Mesendoderm (in vitro differentiated cells): ENCODE results near the gene TTLL6.

Experiments used
- DNase-seq: peaks from one replicate; pipeline ENCODE4 v3.0.0; 2013
- H2AK5ac ChIP-seq: 2 replicates; pipeline ENCODE4 v1.6.1; 2013; ENCODE audit warnings: low read length, inconsistent platforms
- H2BK120ac ChIP-seq: 2 replicates; pipeline ENCODE4 v1.6.1; 2013; ENCODE audit warnings: low read depth, mild to moderate bottlenecking, low read length, moderate library complexity, mixed read lengths
- H2BK15ac ChIP-seq: replicated peaks from 2 replicates; pipeline ENCODE4 v1.6.1; 2013; ENCODE audit warnings: low read depth, mild to moderate bottlenecking, moderate library complexity
- H2BK5ac ChIP-seq: 2 replicates; pipeline ENCODE4 v1.6.1; 2013; ENCODE audit warnings: low read length, inconsistent platforms
- H3K18ac ChIP-seq: 2 replicates; pipeline ENCODE4 v1.6.1; 2013; ENCODE audit warnings: mild to moderate bottlenecking, low read length, mixed read lengths
- H3K23ac ChIP-seq: one replicate; pipeline ENCODE4 v1.6.1; 2013; ENCODE audit warnings: low read length
- H3K27ac ChIP-seq: 2 replicates; pipeline ENCODE4 v1.5.1; 2013; ENCODE audit warnings: low read depth, mild to moderate bottlenecking, inconsistent platforms, low read length, moderate library complexity
- H3K27me3 ChIP-seq: 2 replicates; pipeline ENCODE4 v1.6.1; 2013; ENCODE audit warnings: low read length, control low read depth, mild to moderate bottlenecking, inconsistent platforms; ENCODE audit not compliant: insufficient read depth, poor library complexity
- H3K36me3 ChIP-seq: 2 replicates; pipeline ENCODE4 v1.6.1; 2013; ENCODE audit warnings: low read length, inconsistent platforms; ENCODE audit not compliant: control insufficient read depth, insufficient read depth
- H3K4ac ChIP-seq: one replicate; pipeline ENCODE4 v1.6.1; 2013; ENCODE audit warnings: low read depth, mild to moderate bottlenecking, low read length, moderate library complexity
- H3K4me1 ChIP-seq: 2 replicates; pipeline ENCODE4 v1.6.1; 2013; ENCODE audit warnings: low read depth, low read length, inconsistent platforms; ENCODE audit not compliant: control insufficient read depth
- H3K4me2 ChIP-seq: 2 replicates; pipeline ENCODE4 v1.6.1; 2013; ENCODE audit warnings: low read length
- H3K4me3 ChIP-seq: 2 replicates; pipeline ENCODE4 v1.5.1; 2013; ENCODE audit warnings: mild to moderate bottlenecking, low read length
- H3K56ac ChIP-seq: one replicate; pipeline ENCODE4 v1.6.1; 2013; ENCODE audit warnings: low read length
- H3K79me1 ChIP-seq: 2 replicates; pipeline ENCODE4 v1.6.1; 2013; ENCODE audit warnings: low read length, inconsistent platforms
- H3K79me2 ChIP-seq: 2 replicates; pipeline ENCODE4 v1.6.1; 2013; ENCODE audit warnings: mild to moderate bottlenecking, low read length; ENCODE audit not compliant: control insufficient read depth, insufficient read depth
- H3K9ac ChIP-seq: 2 replicates; pipeline ENCODE4 v1.6.1; 2013; ENCODE audit warnings: low read length, inconsistent platforms
- H4K5ac ChIP-seq: one replicate; pipeline ENCODE4 v1.6.1; 2013; ENCODE audit warnings: low read length
- H4K8ac ChIP-seq: one replicate; pipeline ENCODE4 v1.6.1; 2013; ENCODE audit warnings: low read depth, mild to moderate bottlenecking, control low read depth, low read length, moderate library complexity
- WGBS: extraction: QIAGEN DNeasy Blood & Tissue Kit; methylation state at CpG from one replicate; pipeline ENCODE4 v1.1.7; 2013; ENCODE audit warnings: low lambda C conversion rate, missing lambda C conversion rate; ENCODE audit not compliant: insufficient coverage; ENCODE audit errors: extremely low coverage; 5-methylcytosine and 5-hydroxymethylcytosine counted together

Gene TTLL6

DNA sequence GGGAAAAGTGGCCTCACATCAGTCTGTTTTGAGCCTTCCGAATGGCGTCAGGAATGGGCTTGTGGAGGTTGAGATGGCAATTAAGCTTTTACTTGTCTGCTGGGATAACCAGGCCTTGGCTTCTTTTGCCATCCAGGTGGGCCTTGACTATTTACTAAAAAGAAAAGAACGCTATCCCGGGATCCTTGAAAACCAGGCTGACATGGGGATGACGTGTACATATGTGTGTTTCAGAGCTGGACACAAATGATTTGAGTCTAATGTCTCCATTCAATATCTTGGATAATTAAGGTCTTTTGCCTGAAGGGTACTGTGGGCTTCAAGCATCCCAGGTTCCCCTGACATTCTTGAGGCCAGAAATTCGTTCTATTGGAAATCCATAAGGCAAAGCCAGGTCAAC lies 55.9 kb downstream of the TTLL6 start:
- Histone ChIP-seq H4K5ac (no peak overlapping the region), H2BK120ac (no peak overlapping the region), H2BK15ac (no peak overlapping the region), H2AK5ac (no peak overlapping the region), H2BK5ac (no peak overlapping the region), H3K23ac (no peak overlapping the region), H3K4me3 (no peak overlapping the region), H3K56ac (no peak overlapping the region), H3K79me1 (no peaks in the 10 kb centered on the region), H4K8ac (no peak overlapping the region), H3K27me3 (peaks cover 14% of the 10 kb centered on the region), H3K4me1 (no peaks in the 10 kb centered on the region), H3K36me3 (no peaks in the 10 kb centered on the region), H3K18ac (no peak overlapping the region), H3K79me2 (no peaks in the 10 kb centered on the region), H3K4me2 (no peak overlapping the region), H3K4ac (no peak overlapping the region), H3K27ac (no peak overlapping the region), H3K9ac (no peak overlapping the region)
- DNase-seq = no peak
- WGBS = no CpG with 5 or more reads among the region's 6 CpGs

DNA sequence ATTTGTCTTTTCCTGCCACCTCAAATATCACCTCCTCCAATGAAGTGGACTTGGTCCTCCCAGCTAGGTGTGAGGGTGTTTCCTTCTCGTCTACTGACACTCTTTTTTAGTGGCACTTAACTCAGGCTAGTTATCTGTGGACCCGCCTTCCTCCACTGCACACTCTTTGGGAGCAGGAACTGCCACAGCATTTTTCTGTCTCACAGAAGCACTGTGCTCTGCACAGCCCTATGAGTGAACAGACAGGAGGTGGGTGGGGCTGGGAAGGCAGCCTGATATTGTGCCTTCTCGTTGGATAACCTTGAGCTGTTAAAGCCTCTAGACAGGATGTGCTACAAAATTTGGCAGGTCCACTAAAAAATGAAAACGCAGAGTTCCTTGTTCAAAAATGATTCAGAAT lies 56.6 kb downstream of the TTLL6 start:
- Histone ChIP-seq H2AK5ac (no peak overlapping the region), H3K9ac (no peak overlapping the region), H2BK5ac (no peak overlapping the region), H2BK15ac (no peak overlapping the region), H4K5ac (no peak overlapping the region), H3K23ac (no peak overlapping the region), H3K56ac (no peak overlapping the region), H3K18ac (no peak overlapping the region), H3K27me3 (peaks cover 21% of the 10 kb centered on the region), H2BK120ac (no peak overlapping the region), H3K4me2 (no peak overlapping the region), H3K4me1 (no peaks in the 10 kb centered on the region), H3K79me2 (no peaks in the 10 kb centered on the region), H3K4me3 (no peak overlapping the region), H3K4ac (no peak overlapping the region), H3K79me1 (no peaks in the 10 kb centered on the region), H3K27ac (no peak overlapping the region), H3K36me3 (no peaks in the 10 kb centered on the region), H4K8ac (no peak overlapping the region)
- no peak for DNase-seq
- no CpG with 5 or more reads among the region's 4 CpGs for WGBS

DNA sequence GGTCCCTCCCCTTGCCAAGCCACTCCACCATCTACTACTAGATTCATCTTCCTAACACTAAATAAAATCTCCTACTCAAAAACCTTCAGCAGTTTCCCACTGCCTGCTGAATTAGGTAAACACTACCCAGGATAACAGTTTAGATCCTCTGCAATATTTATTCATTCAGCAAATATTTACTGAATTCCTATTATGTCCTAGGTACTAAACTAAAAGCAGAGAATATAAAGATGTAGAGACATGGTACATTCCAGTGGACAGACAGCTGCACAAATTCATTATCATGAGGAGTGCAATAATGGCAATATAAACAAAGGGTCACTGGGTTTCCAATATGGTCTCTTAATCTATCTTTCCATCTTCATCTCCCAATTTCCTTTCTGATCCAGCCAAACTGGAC lies 57.7 kb downstream of the TTLL6 start:
- Histone ChIP-seq H4K8ac (no peak overlapping the region), H4K5ac (no peak overlapping the region), H3K79me1 (no peaks in the 10 kb centered on the region), H3K4me3 (no peak overlapping the region), H3K4me1 (no peaks in the 10 kb centered on the region), H2BK120ac (no peak overlapping the region), H3K27me3 (peaks cover 32% of the 10 kb centered on the region), H3K23ac (no peak overlapping the region), H2AK5ac (no peak overlapping the region), H3K4me2 (no peak overlapping the region), H3K56ac (no peak overlapping the region), H2BK5ac (no peak overlapping the region), H3K79me2 (no peaks in the 10 kb centered on the region), H3K4ac (no peak overlapping the region), H3K9ac (no peak overlapping the region), H3K18ac (no peak overlapping the region), H3K27ac (no peak overlapping the region), H2BK15ac (no peak overlapping the region), H3K36me3 (no peaks in the 10 kb centered on the region)
- no peak for DNase-seq

DNA sequence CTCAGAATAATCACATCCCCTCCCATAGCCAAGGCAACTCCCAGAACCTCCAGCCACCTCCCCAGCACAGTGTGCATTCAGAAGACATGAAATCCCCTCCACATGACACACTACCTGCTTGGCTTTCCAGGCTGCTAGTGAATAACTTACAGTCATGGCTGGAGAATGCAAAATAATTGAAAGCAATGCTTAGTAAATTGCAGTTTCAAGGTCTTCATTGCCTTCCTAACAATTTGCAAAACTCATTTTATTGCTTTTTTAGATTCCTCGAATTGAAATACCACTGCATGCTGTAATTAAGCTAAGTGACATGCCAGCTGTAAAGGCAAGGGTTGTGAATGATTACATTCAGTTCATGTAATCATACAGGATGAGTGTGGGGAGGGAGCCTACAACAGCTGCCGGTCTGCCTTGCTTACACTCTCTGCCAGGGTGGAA lies 59.5 kb downstream of the TTLL6 start:
- H3K9ac ChIP-seq = no peak overlapping the region
- H3K36me3 ChIP-seq = no peaks in the 10 kb centered on the region
- H3K79me1 ChIP-seq = no peaks in the 10 kb centered on the region
- no peak overlapping the region for H2BK5ac ChIP-seq
- H3K56ac ChIP-seq = no peak overlapping the region
- no peak overlapping the region for H3K4me2 ChIP-seq
- WGBS = no CpG with 5 or more reads among the region's 2 CpGs
- H4K5ac ChIP-seq = no peak overlapping the region
- no peaks in the 10 kb centered on the region for H3K79me2 ChIP-seq
- no peak overlapping the region for H3K4ac ChIP-seq
- no peak for DNase-seq
- H3K23ac ChIP-seq = no peak overlapping the region
- no peak overlapping the region for H3K4me3 ChIP-seq
- no peak overlapping the region for H3K27ac ChIP-seq
- no peak overlapping the region for H3K18ac ChIP-seq
- peaks cover 48% of the 10 kb centered on the region for H3K27me3 ChIP-seq
- H2BK120ac ChIP-seq = no peak overlapping the region
- H3K4me1 ChIP-seq = no peaks in the 10 kb centered on the region
- no peak overlapping the region for H2BK15ac ChIP-seq
- no peak overlapping the region for H4K8ac ChIP-seq
- H2AK5ac ChIP-seq = no peak overlapping the region

DNA sequence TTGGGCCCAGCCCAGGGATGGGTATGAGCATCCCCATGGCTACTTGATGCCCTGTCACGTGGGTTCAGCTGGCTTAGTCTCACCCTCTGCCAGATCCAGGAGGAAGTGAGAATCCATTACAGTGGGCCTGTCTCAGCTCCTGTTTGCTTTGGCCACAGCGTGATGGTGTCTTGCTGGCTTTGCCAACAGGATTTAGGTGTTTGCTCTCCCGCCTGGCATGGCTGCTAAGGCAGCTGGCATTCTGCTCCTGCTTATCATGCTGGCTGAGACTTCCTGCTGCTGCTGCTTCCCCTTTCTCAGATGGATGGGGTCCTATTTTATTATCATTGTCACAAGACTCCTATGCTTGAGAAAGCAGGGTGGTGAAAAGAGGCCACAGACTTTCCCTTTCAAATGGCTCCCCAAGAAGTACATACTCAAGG lies 60.2 kb downstream of the TTLL6 start:
- Histone ChIP-seq H3K79me2 (no peaks in the 10 kb centered on the region), H3K27me3 (peaks cover 53% of the 10 kb centered on the region)

DNA sequence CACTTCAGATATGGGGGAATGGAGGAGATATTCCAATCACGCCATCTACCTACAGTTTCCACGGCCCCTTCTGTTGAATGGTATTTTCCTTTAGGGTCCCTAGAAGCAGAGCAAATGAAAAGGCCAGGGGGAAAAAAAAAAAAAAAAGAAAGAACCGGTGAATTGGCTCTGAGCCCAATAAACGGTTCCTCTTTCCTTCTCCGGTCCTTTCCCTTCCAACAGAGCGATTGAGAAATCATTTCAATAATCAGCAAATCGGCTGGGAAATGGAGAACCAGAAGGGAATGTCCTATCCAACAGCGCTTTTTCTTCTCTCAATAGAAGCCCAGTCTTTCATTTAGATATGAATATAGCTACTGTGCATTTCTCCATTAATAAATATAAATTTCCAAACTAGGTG lies 61.7 kb downstream of the TTLL6 start:
- Histone ChIP-seq H3K79me1 (no peaks in the 10 kb centered on the region), H4K8ac (no peak overlapping the region), H3K4me3 (no peak overlapping the region), H3K18ac (no peak overlapping the region), H3K79me2 (no peaks in the 10 kb centered on the region), H4K5ac (no peak overlapping the region), H2BK15ac (no peak overlapping the region), H3K27ac (no peak overlapping the region), H2AK5ac (no peak overlapping the region), H3K27me3 (peaks cover 65% of the 10 kb centered on the region), H3K4ac (no peak overlapping the region), H3K4me1 (no peaks in the 10 kb centered on the region), H3K36me3 (no peaks in the 10 kb centered on the region), H3K4me2 (peak overlapping the region; percentile 38), H2BK120ac (no peak overlapping the region), H2BK5ac (no peak overlapping the region), H3K23ac (no peak overlapping the region), H3K56ac (no peak overlapping the region), H3K9ac (no peak overlapping the region)
- no CpG with 5 or more reads among the region's 8 CpGs for WGBS
- DNase-seq = no peak

More for the DNA sequence above, 60.2 kb downstream of the TTLL6 start:
- Histone ChIP-seq H3K36me3 (no peaks in the 10 kb centered on the region), H2BK120ac (no peak overlapping the region), H2BK5ac (no peak overlapping the region), H3K9ac (no peak overlapping the region), H3K4me3 (no peak overlapping the region), H3K23ac (no peak overlapping the region), H2BK15ac (no peak overlapping the region), H3K4ac (no peak overlapping the region), H4K5ac (no peak overlapping the region), H3K4me1 (no peaks in the 10 kb centered on the region), H3K27ac (no peak overlapping the region), H3K56ac (no peak overlapping the region), H2AK5ac (no peak overlapping the region), H4K8ac (no peak overlapping the region), H3K4me2 (no peak overlapping the region), H3K18ac (no peak overlapping the region), H3K79me1 (no peaks in the 10 kb centered on the region)
- no peak for DNase-seq
- no CpG with 5 or more reads among the region's 3 CpGs for WGBS
